Gastrocnemius medialis (tissue), 4 donors: ENCODE results near the gene CD28.

Experiments
- CTCF ChIP-seq, 5 experiments: fragments of 450-650 bp in 3 of 5; fragments of 200-600 bp in 2 of 5; sonication (generic) in 2 of 5; IDR thresholded peaks in 4 of 5; conservative IDR thresholded peaks in 1 of 5; 1 replicate in 4 of 5; 2 replicates in 1 of 5; pipeline ENCODE4 v1.5.1; 2016 to 2019; ENCODE audit warnings: antibody characterized with exemption in 5 of 5, mild to moderate bottlenecking in 3 of 5, moderate library complexity in 3 of 5
- POLR2A ChIP-seq, 2 donors: fragments of 450-650 bp; IDR thresholded peaks; one replicate each; pipeline ENCODE4 v1.6.1; 2017; ENCODE audit warnings: antibody characterized with exemption in 2 of 2, mild to moderate bottlenecking in 2 of 2, moderate library complexity in 2 of 2

- TF ChIP-seq CTCF (IDR thresholded peaks at IDR 0.05 in 4 of 5, conservative IDR thresholded peaks at IDR 0.05 in 1 of 5) (no peak), POLR2A (IDR thresholded peaks at IDR 0.05) (no peak)
Measured at GRCh38 chr2:203772456-203773165, 66.2 kb downstream of the CD28 start.
